Measurements from ENCODE around the gene SUMO2.
"Not testable (repeated sequence)": the region's sequence is repeated elsewhere in the genome, so short reads cannot be mapped to it uniquely, and the experiment has no call there.

DNA sequence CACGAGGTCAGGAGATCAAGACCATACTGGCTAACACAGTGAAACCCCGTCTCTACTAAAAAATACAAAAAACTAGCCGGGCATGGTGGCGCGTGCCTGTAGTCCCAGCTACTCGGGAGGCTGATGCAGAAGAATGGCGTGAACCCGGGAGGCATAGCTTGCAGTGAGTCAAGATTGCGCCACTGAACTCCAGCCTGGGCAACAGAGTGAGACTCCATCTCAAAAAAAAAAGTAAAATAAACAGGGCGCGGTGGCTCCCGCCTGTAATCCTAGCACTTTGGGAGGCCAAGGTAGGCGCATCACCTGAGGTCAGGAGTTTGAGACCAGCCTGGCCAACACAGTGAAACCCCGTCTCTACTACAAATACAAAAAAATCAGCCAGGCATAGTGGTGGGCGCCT is 18.2 kb downstream of the SUMO2 start:
- TF ChIP-seq, protein P1, sequence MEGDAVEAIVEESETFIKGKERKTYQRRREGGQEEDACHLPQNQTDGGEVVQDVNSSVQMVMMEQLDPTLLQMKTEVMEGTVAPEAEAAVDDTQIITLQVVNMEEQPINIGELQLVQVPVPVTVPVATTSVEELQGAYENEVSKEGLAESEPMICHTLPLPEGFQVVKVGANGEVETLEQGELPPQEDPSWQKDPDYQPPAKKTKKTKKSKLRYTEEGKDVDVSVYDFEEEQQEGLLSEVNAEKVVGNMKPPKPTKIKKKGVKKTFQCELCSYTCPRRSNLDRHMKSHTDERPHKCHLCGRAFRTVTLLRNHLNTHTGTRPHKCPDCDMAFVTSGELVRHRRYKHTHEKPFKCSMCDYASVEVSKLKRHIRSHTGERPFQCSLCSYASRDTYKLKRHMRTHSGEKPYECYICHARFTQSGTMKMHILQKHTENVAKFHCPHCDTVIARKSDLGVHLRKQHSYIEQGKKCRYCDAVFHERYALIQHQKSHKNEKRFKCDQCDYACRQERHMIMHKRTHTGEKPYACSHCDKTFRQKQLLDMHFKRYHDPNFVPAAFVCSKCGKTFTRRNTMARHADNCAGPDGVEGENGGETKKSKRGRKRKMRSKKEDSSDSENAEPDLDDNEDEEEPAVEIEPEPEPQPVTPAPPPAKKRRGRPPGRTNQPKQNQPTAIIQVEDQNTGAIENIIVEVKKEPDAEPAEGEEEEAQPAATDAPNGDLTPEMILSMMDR (tag by site-specific recombination; IDR thresholded peaks at IDR 0.05), result not testable (repeated sequence)
- not testable (repeated sequence) for TF ChIP-seq ZBTB11 (tag by site-specific recombination; conservative IDR thresholded peaks at IDR 0.05; ENCODE audit: low read depth); ZNF426 (tag by site-specific recombination; IDR thresholded peaks at IDR 0.05); PBX3 (CRISPR knock-in tag; IDR thresholded peaks at IDR 0.05); YY1 (tag by site-specific recombination; IDR thresholded peaks at IDR 0.05); ZBTB7A (tag by site-specific recombination; IDR thresholded peaks at IDR 0.05; ENCODE audit: low read depth); ZNF37A (tag by site-specific recombination; IDR thresholded peaks at IDR 0.05); ZNF530 (tag by site-specific recombination; IDR thresholded peaks at IDR 0.05; ENCODE audit: low read depth)
